Measurements from ENCODE around the gene KRT85.

KRT85 gene

DNA sequence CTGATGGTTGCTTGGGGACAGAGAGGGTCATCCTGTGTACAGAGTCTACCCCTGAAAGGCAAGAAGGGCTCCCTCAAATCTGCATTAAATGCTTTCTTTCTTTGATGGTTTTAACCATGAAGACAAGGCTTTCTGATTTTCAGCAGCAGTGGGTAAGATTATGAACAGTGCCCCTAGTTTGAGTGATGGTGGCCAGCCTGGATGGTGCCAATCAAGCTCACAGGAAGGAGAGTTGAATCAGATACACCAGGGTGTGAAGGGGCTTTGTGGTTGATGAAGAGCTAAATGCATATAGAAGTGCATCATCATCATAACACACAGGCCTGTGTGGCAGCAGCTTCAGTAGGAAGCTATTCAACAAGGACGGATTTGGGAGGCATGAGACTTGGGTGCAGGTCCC lies 5.7 kb downstream of the KRT85 start:
- Histone ChIP-seq H3K27me3 (replicated peaks in 2 of 5; ENCODE audit: control insufficient read depth in 4 of 5, insufficient read depth in 5 of 5, low read length in 4 of 5) (peaks cover 0 to 9% (median 0%) of the 10 kb centered on the region in 5 experiments), H3K4me3 (ENCODE audit: control insufficient read depth in 1 of 7, extremely low read depth in 1 of 7, insufficient read depth in 4 of 7, low read depth in 2 of 7, low read length in 6 of 7) (no peak overlapping the region), H3K9me3 (ENCODE audit: control extremely low read depth in 1 of 5, control insufficient read depth in 4 of 5, insufficient read depth in 2 of 5, low read depth in 1 of 5, low read length in 4 of 5) (no peaks in the 10 kb centered on the region), H3K36me3 (ENCODE audit: control insufficient read depth in 4 of 4, insufficient read depth in 4 of 4, low read length in 3 of 4) (no peaks in the 10 kb centered on the region), H3K4me1 (ENCODE audit: control extremely low read depth in 1 of 4, control insufficient read depth in 4 of 4, insufficient read depth in 4 of 4, low read length in 3 of 4) (peaks cover 0 to 8% (median 2%) of the 10 kb centered on the region in 4 experiments), H3K27ac (ENCODE audit: insufficient read depth in 1 of 2, low read depth in 1 of 2, low read length in 2 of 2, poor library complexity in 1 of 2, severe bottlenecking in 2 of 2) (no peak overlapping the region)
- CTCF ChIA-PET: interaction anchor here (0.7 to 5.4 kb wide), 14 partner anchors 9 to 523 kb away, joined by 3 to 49 read pairs (median 4); no protein-coding TSS in a partner anchor
- POLR2A ChIA-PET: no interaction called here
- 100% methylated on average over 1 of the region's 1 CpG for WGBS (ENCODE audit: insufficient coverage)
- peak in 1 of 3 donors; percentile 8 for DNase-seq

DNA sequence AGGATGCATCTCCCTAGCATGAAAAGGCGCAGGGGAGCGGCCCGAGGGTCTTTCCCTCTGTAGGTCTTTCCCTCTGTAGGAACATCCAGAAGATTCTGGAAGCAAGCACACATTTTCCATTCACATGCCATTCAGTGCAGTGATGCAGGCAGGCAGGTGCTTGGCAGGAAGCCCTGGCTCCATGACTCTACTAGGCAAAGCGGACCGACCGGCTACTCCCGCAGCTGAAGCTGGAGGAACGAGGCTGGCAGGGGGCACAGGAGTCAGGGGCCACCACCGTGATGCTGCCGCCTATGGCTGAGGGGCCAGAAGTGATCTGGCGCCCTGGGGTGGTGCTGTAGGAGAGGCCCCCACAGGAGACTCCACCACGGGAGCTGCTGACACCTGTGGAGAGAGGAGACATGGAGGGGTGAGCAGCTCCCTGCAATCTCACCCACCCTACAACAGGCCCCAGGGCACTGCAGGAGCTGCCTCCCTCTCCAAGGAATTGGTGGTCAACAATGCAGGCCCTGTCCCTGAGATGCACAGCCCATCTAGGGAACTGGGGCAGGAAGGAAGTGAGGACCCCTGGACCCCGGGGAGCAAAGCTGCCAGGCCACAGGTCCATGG lies 6.5 kb downstream of the KRT85 start:
- no peak overlapping the region for H3K27ac ChIP-seq (ENCODE audit: insufficient read depth in 1 of 2, low read depth in 1 of 2, low read length in 2 of 2, poor library complexity in 1 of 2, severe bottlenecking in 2 of 2)
- H3K36me3 ChIP-seq (ENCODE audit: control insufficient read depth in 4 of 4, insufficient read depth in 4 of 4, low read length in 3 of 4): no peaks in the 10 kb centered on the region
- H3K4me1 ChIP-seq (ENCODE audit: control extremely low read depth in 1 of 4, control insufficient read depth in 4 of 4, insufficient read depth in 4 of 4, low read length in 3 of 4): peaks cover 0 to 8% (median 2%) of the 10 kb centered on the region in 4 experiments
- H3K9me3 ChIP-seq (ENCODE audit: control extremely low read depth in 1 of 5, control insufficient read depth in 4 of 5, insufficient read depth in 2 of 5, low read depth in 1 of 5, low read length in 4 of 5): no peaks in the 10 kb centered on the region
- WGBS (ENCODE audit: insufficient coverage): 92% methylated on average over 12 of the region's 13 CpGs
- ChIA-PET POLR2A (no interaction called here), CTCF (interaction anchor here (0.9 to 5.4 kb wide), 11 partner anchors 8 to 524 kb away, joined by 3 to 49 read pairs (median 4); no protein-coding TSS in a partner anchor)
- DNase-seq: no peak
- peaks cover 0 to 8% (median 0%) of the 10 kb centered on the region in 5 experiments for H3K27me3 ChIP-seq (replicated peaks in 2 of 5; ENCODE audit: control insufficient read depth in 4 of 5, insufficient read depth in 5 of 5, low read length in 4 of 5)
- H3K4me3 ChIP-seq (ENCODE audit: control insufficient read depth in 1 of 7, extremely low read depth in 1 of 7, insufficient read depth in 4 of 7, low read depth in 2 of 7, low read length in 6 of 7): no peak overlapping the region

DNA sequence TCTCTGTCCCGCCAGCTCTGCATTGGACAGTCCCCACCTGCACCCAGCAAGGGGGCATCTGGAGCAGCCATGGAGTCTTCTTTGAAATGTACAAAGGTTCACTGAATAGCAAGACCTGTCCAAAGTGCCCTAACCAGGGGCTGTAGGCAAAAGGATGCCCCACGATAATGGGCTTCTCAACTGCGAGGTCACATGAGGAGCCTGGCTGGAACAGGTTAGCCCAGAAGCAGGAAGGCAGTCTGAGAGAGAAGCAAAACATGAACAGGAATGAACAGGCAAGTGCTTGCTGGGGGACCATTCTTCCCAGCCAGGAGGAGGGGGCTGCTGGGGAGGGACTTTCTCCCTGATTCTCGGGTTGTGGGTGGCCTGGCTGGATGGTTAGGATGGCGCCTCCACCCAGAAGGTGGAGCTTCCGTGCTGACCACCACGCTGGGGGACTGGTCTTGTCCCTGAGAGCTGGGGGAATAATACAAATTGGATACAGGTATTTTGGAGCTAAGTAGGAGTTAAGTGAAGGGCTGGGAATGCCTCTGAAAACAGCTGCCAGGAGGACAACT lies 7.1 kb downstream of the KRT85 start:
- CTCF ChIA-PET: interaction anchor here (1.2 to 5.4 kb wide), 6 partner anchors 7 to 525 kb away, joined by 3 to 49 read pairs (median 6); no protein-coding TSS in a partner anchor
- Histone ChIP-seq H3K36me3 (ENCODE audit: control insufficient read depth in 4 of 4, insufficient read depth in 4 of 4, low read length in 3 of 4) (no peaks in the 10 kb centered on the region), H3K4me1 (ENCODE audit: control extremely low read depth in 1 of 4, control insufficient read depth in 4 of 4, insufficient read depth in 4 of 4, low read length in 3 of 4) (peaks cover 0 to 8% (median 2%) of the 10 kb centered on the region in 4 experiments), H3K4me3 (ENCODE audit: control insufficient read depth in 1 of 7, extremely low read depth in 1 of 7, insufficient read depth in 4 of 7, low read depth in 2 of 7, low read length in 6 of 7) (no peak overlapping the region), H3K9me3 (ENCODE audit: control extremely low read depth in 1 of 5, control insufficient read depth in 4 of 5, insufficient read depth in 2 of 5, low read depth in 1 of 5, low read length in 4 of 5) (no peaks in the 10 kb centered on the region), H3K27me3 (replicated peaks in 2 of 5; ENCODE audit: control insufficient read depth in 4 of 5, insufficient read depth in 5 of 5, low read length in 4 of 5) (peaks cover 0 to 8% (median 0%) of the 10 kb centered on the region in 5 experiments), H3K27ac (ENCODE audit: insufficient read depth in 1 of 2, low read depth in 1 of 2, low read length in 2 of 2, poor library complexity in 1 of 2, severe bottlenecking in 2 of 2) (no peak overlapping the region)
- DNase-seq: no peak
- POLR2A ChIA-PET: no interaction called here
- 97% methylated on average over 7 of the region's 7 CpGs for WGBS (ENCODE audit: insufficient coverage)

DNA sequence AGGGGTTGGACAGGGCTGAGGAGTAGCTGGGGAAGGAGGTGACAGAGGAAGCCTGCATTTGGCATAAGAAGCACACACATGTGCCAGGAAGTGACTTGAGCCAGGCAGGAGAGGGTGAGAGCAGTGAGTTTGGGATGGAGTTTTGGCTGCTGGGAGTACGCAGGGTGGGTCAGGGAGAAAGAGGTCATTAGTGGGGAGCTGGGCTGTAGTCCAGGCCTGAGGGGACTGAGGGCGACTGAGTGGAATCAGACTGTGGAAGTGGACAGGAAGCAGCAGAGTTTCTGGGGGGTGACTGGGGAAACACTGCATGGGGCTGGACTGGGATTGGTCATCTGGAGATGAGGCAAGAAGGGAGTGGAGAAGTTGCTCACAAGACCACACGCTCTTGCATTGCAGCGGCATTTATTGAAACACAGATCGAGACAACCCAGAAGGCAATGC lies 7.6 kb downstream of the KRT85 start:
- no peak overlapping the region for H3K4me3 ChIP-seq (ENCODE audit: control insufficient read depth in 1 of 7, extremely low read depth in 1 of 7, insufficient read depth in 4 of 7, low read depth in 2 of 7, low read length in 6 of 7)
- H3K27ac ChIP-seq (ENCODE audit: insufficient read depth in 1 of 2, low read depth in 1 of 2, low read length in 2 of 2, poor library complexity in 1 of 2, severe bottlenecking in 2 of 2): no peak overlapping the region
- H3K9me3 ChIP-seq (ENCODE audit: control extremely low read depth in 1 of 5, control insufficient read depth in 4 of 5, insufficient read depth in 2 of 5, low read depth in 1 of 5, low read length in 4 of 5): no peaks in the 10 kb centered on the region
- peaks cover 0 to 7% (median 0%) of the 10 kb centered on the region in 5 experiments for H3K27me3 ChIP-seq (replicated peaks in 2 of 5; ENCODE audit: control insufficient read depth in 4 of 5, insufficient read depth in 5 of 5, low read length in 4 of 5)
- CTCF ChIA-PET: interaction anchor here (0.8 to 5.4 kb wide), 5 partner anchors 7 to 521 kb away, joined by 3 to 49 read pairs (median 4); no protein-coding TSS in a partner anchor
- no peak for DNase-seq
- H3K4me1 ChIP-seq (ENCODE audit: control extremely low read depth in 1 of 4, control insufficient read depth in 4 of 4, insufficient read depth in 4 of 4, low read length in 3 of 4): peaks cover 0 to 8% (median 2%) of the 10 kb centered on the region in 4 experiments
- 98% methylated on average over 5 of the region's 5 CpGs for WGBS (ENCODE audit: insufficient coverage)
- H3K36me3 ChIP-seq (ENCODE audit: control insufficient read depth in 4 of 4, insufficient read depth in 4 of 4, low read length in 3 of 4): no peaks in the 10 kb centered on the region
- POLR2A ChIA-PET: no interaction called here

DNA sequence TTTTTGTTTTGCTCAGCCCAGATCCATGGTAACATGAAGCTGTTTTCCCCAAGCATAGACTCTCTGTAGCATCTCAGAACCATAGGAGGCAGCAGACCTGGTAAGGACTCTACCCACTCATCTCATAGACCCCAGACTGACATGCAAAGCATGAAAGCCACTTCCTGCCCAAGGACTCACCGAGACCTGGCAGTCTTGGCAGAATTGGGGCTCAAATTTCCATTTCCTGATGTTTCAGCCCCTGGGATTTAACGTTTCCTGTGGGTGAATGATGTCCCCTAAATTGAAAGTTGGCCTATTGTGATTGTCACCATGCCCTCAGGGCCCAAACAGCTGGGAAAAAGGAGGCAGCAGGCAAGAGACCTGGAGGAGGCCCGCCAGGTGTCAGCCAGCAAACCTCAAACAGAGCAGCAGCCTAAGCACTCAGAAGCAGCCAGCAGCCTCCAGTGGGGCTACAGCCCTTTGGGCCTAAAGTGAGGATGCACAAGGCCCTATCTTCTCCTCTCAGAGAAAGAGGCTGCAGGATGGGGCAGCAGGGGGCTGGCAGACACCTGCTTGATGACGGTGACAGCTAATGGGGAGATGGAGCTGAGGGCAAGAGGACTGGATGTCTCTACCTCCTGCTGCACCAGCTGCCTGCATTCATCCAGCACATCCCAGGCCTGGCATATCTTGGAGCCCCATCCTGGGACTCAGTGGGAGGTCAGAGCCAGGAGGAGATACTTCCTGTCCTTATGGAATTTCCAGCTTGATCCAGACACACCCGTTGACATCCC lies 8.5 kb downstream of the KRT85 start:
- POLR2A ChIA-PET: no interaction called here
- DNase-seq: peak; percentile 14 to 45 (median 31)
- Histone ChIP-seq H3K9me3 (ENCODE audit: control extremely low read depth in 1 of 5, control insufficient read depth in 4 of 5, insufficient read depth in 2 of 5, low read depth in 1 of 5, low read length in 4 of 5) (no peaks in the 10 kb centered on the region), H3K4me3 (ENCODE audit: control insufficient read depth in 1 of 7, extremely low read depth in 1 of 7, insufficient read depth in 4 of 7, low read depth in 2 of 7, low read length in 6 of 7) (no peak overlapping the region), H3K36me3 (ENCODE audit: control insufficient read depth in 4 of 4, insufficient read depth in 4 of 4, low read length in 3 of 4) (no peaks in the 10 kb centered on the region), H3K4me1 (ENCODE audit: control extremely low read depth in 1 of 4, control insufficient read depth in 4 of 4, insufficient read depth in 4 of 4, low read length in 3 of 4) (peaks cover 0 to 8% (median 2%) of the 10 kb centered on the region in 4 experiments), H3K27ac (ENCODE audit: insufficient read depth in 1 of 2, low read depth in 1 of 2, low read length in 2 of 2, poor library complexity in 1 of 2, severe bottlenecking in 2 of 2) (no peak overlapping the region), H3K27me3 (replicated peaks in 2 of 5; ENCODE audit: control insufficient read depth in 4 of 5, insufficient read depth in 5 of 5, low read length in 4 of 5) (peaks cover 0 to 3% (median 0%) of the 10 kb centered on the region in 5 experiments)
- WGBS (ENCODE audit: insufficient coverage): 75% methylated on average over 4 of the region's 5 CpGs
- CTCF ChIA-PET: interaction anchor here (0.8 to 5.4 kb wide), 4 partner anchors 8 to 522 kb away, joined by 3 to 49 read pairs (median 4); no protein-coding TSS in a partner anchor

DNA sequence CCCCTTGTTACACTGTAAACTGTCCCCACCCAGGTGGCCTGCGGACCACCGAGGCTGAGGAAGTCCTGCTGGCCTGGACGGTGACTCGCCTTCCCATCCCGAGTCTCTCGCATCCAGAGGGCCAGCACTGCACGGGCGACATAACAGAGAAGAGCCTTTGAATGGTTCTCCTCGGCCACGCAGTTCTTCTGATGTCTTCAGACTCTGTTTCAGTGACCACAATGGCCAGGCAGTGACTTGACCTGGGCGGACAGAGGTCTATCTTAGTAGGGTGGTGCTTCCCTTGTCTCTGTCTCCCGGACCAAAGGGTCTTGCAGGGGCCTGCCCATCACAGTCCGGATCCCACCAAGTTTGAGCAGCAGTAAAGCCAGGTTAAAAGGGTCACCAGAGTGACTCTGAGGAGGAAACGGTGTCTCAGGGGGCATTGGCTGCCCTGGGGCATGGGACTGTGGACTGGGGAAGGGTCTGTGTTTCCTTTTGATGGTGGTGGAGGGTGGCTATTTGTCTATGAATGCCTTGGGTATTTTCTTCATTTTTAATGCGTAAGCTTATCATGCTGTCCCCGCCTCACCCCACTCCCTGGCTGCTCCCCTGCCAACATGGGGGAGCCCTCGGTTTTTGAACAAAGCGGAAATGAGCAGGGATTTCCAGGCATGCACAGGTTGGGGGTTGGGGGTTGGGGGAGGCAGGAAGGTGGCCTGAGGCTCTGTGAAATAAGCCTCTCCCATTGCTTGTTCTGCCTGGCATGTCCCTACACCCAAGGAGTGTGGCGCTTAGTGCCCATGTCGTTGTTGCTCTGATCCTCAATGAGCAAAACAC lies 10.3 kb downstream of the KRT85 start:
- 97% methylated on average over 15 of the region's 20 CpGs for WGBS (ENCODE audit: insufficient coverage)
- ChIA-PET POLR2A (no interaction called here), CTCF (no interaction called here)
- Histone ChIP-seq H3K9me3 (ENCODE audit: control extremely low read depth in 1 of 5, control insufficient read depth in 4 of 5, insufficient read depth in 2 of 5, low read depth in 1 of 5, low read length in 4 of 5) (no peaks in the 10 kb centered on the region), H3K27me3 (replicated peaks in 2 of 5; ENCODE audit: control insufficient read depth in 4 of 5, insufficient read depth in 5 of 5, low read length in 4 of 5) (peaks cover 0 to 8% (median 0%) of the 10 kb centered on the region in 5 experiments), H3K4me1 (ENCODE audit: control extremely low read depth in 1 of 4, control insufficient read depth in 4 of 4, insufficient read depth in 4 of 4, low read length in 3 of 4) (peaks cover 0 to 13% (median 2%) of the 10 kb centered on the region in 4 experiments), H3K27ac (ENCODE audit: insufficient read depth in 1 of 2, low read depth in 1 of 2, low read length in 2 of 2, poor library complexity in 1 of 2, severe bottlenecking in 2 of 2) (no peak overlapping the region), H3K36me3 (ENCODE audit: control insufficient read depth in 4 of 4, insufficient read depth in 4 of 4, low read length in 3 of 4) (no peaks in the 10 kb centered on the region), H3K4me3 (ENCODE audit: control insufficient read depth in 1 of 7, extremely low read depth in 1 of 7, insufficient read depth in 4 of 7, low read depth in 2 of 7, low read length in 6 of 7) (no peak overlapping the region)
- no peak for DNase-seq

All from common myeloid progenitor, CD34-positive (primary cell).